SHP77 treated with DMSO at 0.1 percent for 48 hours (cell line): ENCODE data around the gene SSTR4.
A peak's percentile ranks its signal among the peaks of the same experiment; 100 is the strongest.

Experiments
- DNase-seq: peaks from one replicate; lab custom pipeline; 2025; lab: John Stamatoyannopoulos, UW

Gene SSTR4

GRCh38 chr20:23043376-23043775 is 8.3 kb downstream of the SSTR4 start:
- DNase-seq, result no peak

DNA sequence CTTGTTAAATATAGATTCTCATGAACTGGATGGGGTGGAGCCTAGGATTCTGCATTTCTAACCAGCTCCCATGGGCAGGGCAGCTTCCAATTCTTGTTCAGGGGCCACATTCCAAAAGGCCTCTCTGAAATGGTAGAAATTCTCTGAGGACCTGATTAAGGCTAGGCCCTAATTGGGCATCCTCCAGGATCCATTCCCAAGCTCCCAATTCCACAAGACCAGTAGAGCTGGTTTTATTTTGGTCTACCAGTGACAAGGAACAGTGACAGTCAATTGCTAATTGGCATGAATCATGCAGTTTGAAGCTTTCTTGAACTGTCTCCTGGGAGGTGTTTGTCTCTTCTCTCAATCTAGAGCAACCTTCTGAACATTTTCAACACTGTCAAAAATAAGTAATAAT is 11.3 kb downstream of the SSTR4 start:
- no peak for DNase-seq

GRCh38 chr20:23047001-23047737 is 12.1 kb downstream of the SSTR4 start:
- DNase-seq, result no peak

GRCh38 chr20:23047738-23048214 is 12.7 kb downstream of the SSTR4 start:
- DNase-seq, result no peak

GRCh38 chr20:23048283-23049200 is 13.4 kb downstream of the SSTR4 start:
- no peak for DNase-seq

DNA sequence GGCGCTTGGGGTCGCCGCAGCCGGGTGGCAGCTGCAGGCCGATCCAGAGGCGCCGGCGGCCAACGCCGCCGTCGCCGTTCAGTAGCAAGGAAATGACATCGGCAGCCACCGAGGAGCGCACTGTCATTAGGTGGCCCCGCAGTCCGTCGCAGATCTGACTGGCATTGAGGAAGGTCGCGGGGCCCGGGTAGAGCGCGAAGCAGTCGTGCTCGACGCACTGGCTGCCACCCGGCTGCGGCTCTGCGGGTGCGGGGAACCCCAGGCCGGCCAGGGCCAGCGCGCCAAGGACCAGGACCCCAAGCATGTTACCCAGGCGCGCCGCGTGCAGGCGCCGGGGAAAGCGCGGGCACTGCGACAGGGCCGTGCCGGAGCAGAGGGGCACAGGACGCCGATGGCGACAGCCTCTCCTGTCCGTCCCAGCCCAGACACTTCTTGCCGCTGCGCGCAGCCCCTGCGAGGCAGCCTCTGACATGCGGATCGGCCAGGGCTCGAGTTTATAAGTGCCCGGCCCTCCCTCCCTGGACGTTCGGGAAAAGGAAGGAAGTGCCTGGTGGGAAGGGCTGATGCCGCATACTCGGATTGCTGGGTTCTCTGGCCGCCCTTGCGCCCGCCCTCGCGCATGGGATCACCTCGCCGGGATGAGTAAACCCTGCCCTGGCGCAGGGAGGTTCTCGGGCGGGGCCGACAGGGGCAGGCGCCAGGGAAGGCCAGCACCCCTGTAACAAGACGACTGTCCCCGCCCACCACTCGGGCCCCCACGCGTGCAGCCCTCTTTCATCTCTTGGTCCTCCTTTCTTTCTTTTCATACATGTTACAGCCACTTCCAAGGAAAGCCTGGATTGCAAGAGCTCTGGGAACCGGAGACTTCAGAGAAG is 14.3 kb downstream of the SSTR4 start, which contains the start of gene THBD:
Gene THBD (minus strand): TSS at position 472 of the 875 bp plus-strand sequence. CDS start 168 bp downstream, at position 304.
- DNase-seq, result no peak

DNA sequence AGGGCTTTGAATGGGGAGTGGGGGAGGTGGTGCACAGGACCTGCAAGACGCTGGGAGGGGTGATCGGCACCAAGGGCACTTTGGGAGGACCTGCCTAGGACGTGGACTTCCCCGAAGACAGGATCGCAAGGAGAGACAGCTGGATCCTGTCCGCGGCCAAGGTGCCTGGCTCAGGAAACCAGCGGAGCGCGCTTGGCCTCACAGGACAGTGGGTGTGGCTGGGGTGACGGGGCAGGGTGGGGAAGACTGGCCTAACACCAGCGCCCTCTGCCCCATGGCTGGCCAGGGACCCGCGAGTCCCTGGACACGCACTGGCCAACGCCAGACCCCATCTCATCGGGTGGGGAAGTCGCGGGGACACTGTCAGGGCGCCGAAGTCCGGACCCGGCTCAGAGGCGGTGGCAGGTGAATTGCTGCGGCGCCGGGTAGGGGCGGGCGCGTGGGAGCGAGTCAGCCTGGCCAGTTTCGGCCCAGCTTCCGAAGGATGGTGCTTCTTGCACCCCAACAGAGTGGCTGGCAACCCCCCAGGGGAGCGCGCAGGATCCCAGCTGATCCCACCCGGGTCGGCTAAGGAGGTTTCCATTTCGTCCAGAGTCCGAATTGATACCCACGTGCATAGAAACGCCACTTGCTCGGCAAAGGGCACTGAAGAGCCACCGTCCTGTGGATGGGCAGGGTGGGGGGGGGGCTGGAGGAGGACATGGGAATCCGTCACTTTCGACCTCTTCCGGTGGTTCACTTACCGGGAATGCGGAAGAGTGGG is 15.1 kb downstream of the SSTR4 start:
- no peak for DNase-seq

- no peak for DNase-seq
These were observed 15.9 kb downstream of the SSTR4 start for GRCh38 chr20:23050847-23051627.

DNA sequence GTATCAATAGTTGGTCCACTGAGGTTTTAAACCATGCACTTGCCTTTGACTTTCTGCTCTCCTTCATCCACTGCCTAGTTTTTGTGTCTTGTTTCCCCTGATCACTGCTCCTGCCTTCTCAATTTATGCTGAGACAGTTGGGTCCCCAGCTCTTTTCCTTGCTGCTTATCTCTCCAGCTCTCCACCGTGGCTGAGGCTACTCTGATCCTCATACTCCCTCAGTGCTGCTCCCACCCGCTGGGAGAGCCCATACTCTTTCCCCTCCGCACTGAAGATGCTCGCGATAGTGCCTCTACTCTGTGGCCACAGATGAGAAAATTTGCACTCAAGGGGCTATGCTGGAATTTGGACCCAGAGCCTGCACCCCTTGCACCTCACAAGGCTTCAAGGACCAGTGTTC is 17.8 kb downstream of the SSTR4 start:
- no peak for DNase-seq

DNA sequence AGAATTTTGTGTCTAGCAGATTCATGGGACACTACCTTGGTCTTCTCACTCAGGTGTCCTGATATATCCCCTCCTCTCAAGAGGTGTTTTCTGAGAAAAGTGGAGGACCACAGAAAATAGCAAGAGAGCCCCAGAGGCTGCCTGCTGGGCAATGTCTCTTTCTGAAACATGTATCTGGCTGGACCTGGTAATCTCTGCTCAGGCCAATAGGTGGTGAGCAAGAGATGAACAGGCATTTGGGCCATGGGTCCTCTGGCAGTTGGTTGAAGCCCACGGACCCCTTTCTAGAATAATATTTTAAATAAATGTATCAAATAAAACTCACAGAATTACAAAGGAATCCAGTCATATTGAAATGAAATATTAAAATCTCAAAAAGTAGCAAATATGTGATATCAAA is 23.1 kb downstream of the SSTR4 start:
- no peak for DNase-seq

- no peak for DNase-seq
These were observed 23.9 kb downstream of the SSTR4 start for GRCh38 chr20:23059001-23059400.

- DNase-seq, result no peak
These were observed 24.7 kb downstream of the SSTR4 start for GRCh38 chr20:23059846-23060245.

DNA sequence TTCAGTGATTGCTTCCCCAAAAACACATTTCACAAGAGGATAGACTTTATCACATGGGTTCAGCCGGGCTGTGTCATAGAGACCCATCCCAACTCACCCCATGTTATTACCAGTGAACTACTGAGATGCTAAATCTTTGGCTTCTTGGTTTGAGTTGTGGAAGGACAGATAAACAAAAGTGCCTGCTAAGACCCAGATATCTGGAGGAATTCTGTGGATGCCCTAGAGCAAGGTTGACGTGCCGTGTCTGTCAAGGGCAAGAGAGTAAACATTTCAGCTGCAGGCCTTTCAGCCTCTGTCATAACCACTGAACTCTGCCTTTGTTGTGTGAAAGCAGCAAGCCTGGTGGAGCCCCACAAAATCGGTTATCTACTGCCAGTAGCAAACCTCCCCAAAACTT is 25.5 kb downstream of the SSTR4 start:
- no peak for DNase-seq

- DNase-seq, result no peak
These were observed 26.1 kb downstream of the SSTR4 start for GRCh38 chr20:23061262-23061661.

DNA sequence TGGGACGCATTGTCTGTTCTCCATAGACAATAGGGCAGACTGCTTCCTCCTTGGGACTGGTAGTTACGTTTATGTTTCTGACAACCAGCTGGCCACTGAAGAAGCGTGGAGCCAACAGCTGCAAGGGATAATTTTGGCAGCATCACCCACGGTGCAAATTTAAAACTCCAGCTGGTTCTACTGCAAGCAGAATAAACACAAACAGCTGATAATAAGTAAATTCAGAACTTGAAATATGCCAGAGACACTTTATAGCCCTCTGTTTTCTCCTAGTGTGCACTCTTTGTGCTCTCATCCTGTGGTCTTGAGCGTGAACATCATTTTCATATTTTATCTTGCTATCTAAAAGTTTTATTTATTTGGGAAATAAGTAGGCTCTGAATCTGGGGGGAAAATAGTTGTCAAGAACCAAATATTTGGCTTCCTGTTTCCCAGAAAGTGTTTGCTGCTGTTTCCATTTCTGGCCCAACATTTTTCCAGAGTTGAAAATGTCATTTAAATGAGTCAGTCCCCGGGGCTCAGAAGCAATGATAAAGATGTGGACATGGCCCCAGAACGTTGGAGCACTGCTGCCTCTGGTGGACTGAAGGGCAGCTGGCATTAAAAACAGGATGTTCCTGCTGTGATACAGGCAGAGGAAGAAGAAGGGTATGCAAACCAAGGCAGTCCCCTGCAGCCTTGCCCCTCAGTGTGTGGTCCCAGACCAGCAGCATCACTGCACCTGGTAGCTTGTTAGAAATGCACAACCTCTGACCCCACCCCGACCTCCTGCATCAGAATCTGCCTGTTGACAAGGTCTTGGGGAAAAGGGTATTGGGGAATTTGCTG is 26.8 kb downstream of the SSTR4 start:
- DNase-seq, result peak; percentile 68

DNA sequence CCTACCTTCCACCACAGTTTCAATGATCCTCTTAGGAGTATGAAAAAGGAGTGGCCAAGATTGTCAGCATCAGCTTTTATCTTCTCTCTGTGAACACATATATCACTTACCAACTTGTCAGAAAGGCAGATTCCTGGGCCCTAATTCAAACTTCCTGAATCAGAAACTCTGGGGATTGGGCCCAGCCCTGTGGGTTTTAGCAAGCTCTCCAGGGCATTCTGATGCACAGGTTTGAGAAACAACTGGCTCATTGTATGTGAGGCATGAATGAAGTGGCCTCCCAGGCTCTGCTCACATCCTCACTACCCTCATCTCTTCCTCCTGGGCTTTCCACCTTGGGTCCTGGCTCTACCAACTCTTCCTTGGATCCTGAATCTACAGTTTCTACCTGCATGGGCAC is 27.5 kb downstream of the SSTR4 start:
- DNase-seq, result no peak

DNA sequence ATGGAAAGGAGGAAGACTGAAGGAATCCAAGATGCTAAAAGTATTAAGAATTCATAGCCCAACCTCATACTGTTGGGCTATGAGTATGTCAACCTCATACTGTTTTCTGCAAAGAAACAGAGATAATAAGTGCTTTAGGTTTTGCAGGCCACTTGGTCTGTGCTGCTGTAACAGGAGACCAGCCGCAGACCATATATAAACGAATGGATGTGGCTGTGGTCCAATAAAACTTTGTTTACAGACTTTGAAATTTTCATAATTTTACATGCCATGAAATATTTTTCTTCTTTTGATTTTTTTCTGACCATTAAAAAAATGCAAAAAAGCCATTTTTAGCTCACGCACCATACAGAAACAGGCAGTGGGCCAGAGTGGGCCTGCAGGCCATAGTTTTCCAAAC is 28.1 kb downstream of the SSTR4 start:
- DNase-seq, result no peak

DNA sequence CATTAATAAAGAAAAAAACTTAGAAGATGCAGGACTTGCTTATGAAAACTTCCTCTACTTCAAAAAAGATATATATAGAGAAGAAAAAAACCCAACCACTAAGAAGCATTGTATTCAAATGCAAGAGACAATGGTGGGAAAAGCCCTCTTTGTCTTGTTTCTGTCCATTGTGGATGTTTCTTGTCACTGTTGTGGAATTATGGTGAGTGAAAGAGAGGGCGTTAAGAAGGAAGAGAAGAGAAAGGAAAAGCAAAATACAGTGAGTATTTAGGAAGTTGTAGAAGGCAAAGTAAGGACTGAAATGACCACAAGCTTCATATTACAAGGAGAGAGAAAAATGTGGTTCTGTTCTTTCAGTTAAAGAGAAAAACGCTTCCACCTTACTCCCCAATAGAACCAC is 28.5 kb downstream of the SSTR4 start:
- DNase-seq, result no peak
